Ovary (tissue), 10 donors: ENCODE data around the gene NIPBL. TPM values are rescaled to one million over a fixed set of nuclear protein-coding genes. Genes with fewer than 3 reads are reported as not detected.

Experiments
- DNase-seq, 5 donors: peaks; one replicate each; pipeline ENCODE4 v3.0.0-alpha.2; 2019 to 2020
- H3K27ac ChIP-seq, 2 donors: fragments of 200-600 bp; one replicate each; pipeline versions ENCODE4 v1.5.1 to v1.8.0; 2019 to 2022
- H3K27me3 ChIP-seq: fragments of 200-600 bp; one replicate; pipeline ENCODE4 v1.8.0; 2022
- H3K36me3 ChIP-seq: fragments of 200-600 bp; sonication (generic); one replicate; pipeline ENCODE4 v1.5.1; 2019
- H3K4me1 ChIP-seq: one replicate; pipeline ENCODE4 v1.8.1; 2013; ENCODE audit warnings: mild to moderate bottlenecking, moderate library complexity; ENCODE audit not compliant: insufficient read depth
- H3K4me3 ChIP-seq: fragments of 200-600 bp; sonication (generic); one replicate; pipeline ENCODE4 v1.5.1; 2017
- H3K9me3 ChIP-seq, 2 donors: fragments of 200-600 bp in 1 of 2; sonication (generic) in 1 of 2; one replicate each; pipeline versions ENCODE4 v1.5.1 to v1.8.1; 2013 to 2019; ENCODE audit warnings: mild to moderate bottlenecking in 1 of 2, moderate library complexity in 1 of 2
- EP300 ChIP-seq: sonication (generic); formaldehyde crosslinking; IDR thresholded peaks from one replicate; pipeline ENCODE4 v1.6.1; 2017; ENCODE audit warnings: antibody characterized with exemption
- POLR2A ChIP-seq: fragments of 450-650 bp; IDR thresholded peaks from one replicate; pipeline ENCODE4 v1.6.1; 2017; ENCODE audit warnings: antibody characterized with exemption, mild to moderate bottlenecking, moderate library complexity
- WGBS, 3 donors: extraction: QIAGEN DNeasy Blood & Tissue Kit in 1 of 3; methylation state at CpG; one replicate each; pipeline versions ENCODE4 v1.1.5 to v1.1.7; 2013 to 2017; 5-methylcytosine and 5-hydroxymethylcytosine counted together
- intact Hi-C, 4 donors: fragments of 100-400 bp; cut with DNase I; formaldehyde crosslinking; loops; one replicate each; pipeline versions ENCODE4 v1.11.0 to v1.15.1; 2022 to 2023
- long read RNA-seq, 3 donors: library from polyadenylated mRNA in 2 of 3; unstranded in 2 of 3; transcript quantifications; one replicate each; pipeline ENCODE4 v2.0.0 and lab custom pipeline, GENCODE V29; 2021 to 2026
- polyA plus RNA-seq, 2 donors: library from polyadenylated mRNA; stranded (reverse); fragments of 200-250 nt in 1 of 2; fragments of 350-450 nt in 1 of 2; fragmentation: Illumina TruSeq in 1 of 2; extraction: RNeasy Lipid Tissue Mini Kit (QIAGEN cat#74804) in 1 of 2; gene quantifications; one replicate each; pipeline ENCODE4 v1.2.3, GENCODE V29; 2013 to 2014
- total RNA-seq, 7 donors: library from RNA; depleted of rRNA in 2 of 7; stranded (reverse); fragments of >200 nt in 2 of 7; fragmentation: NEBNext Ultra II Directional in 3 of 7; extraction: Animal tissue kit (Norgen Biotek cat#: 25700) in 3 of 7; gene quantifications; one replicate each; pipeline versions ENCODE4 v1.1.0 to v1.2.4, GENCODE V29; 2016 to 2023
- TF ChIP-seq, protein P1 (sequence below), 3 donors: fragments of 450-650 bp in 2 of 3; fragments of 200-600 bp in 1 of 3; IDR thresholded peaks; one replicate each; pipeline versions ENCODE4 v1.5.1 to v1.8.0; 2016 to 2022; ENCODE audit warnings: antibody characterized with exemption in 3 of 3, mild to moderate bottlenecking in 1 of 3
- donor health status: DM: no; HTN: no; CAD: no; lungs with moderate emphysema.
- donor health status: DM: no; HTN: no; CAD: no.
- donor health status: Bipolar disorder and iron deficiency.
- donor health status: DM: yes; HTN: yes; CAD: no.
- donor health status: DM: no; HTN: no; CAD: no.
- donor health status: DM: yes; HTN: yes; CAD: no.

NIPBL gene, protein sequence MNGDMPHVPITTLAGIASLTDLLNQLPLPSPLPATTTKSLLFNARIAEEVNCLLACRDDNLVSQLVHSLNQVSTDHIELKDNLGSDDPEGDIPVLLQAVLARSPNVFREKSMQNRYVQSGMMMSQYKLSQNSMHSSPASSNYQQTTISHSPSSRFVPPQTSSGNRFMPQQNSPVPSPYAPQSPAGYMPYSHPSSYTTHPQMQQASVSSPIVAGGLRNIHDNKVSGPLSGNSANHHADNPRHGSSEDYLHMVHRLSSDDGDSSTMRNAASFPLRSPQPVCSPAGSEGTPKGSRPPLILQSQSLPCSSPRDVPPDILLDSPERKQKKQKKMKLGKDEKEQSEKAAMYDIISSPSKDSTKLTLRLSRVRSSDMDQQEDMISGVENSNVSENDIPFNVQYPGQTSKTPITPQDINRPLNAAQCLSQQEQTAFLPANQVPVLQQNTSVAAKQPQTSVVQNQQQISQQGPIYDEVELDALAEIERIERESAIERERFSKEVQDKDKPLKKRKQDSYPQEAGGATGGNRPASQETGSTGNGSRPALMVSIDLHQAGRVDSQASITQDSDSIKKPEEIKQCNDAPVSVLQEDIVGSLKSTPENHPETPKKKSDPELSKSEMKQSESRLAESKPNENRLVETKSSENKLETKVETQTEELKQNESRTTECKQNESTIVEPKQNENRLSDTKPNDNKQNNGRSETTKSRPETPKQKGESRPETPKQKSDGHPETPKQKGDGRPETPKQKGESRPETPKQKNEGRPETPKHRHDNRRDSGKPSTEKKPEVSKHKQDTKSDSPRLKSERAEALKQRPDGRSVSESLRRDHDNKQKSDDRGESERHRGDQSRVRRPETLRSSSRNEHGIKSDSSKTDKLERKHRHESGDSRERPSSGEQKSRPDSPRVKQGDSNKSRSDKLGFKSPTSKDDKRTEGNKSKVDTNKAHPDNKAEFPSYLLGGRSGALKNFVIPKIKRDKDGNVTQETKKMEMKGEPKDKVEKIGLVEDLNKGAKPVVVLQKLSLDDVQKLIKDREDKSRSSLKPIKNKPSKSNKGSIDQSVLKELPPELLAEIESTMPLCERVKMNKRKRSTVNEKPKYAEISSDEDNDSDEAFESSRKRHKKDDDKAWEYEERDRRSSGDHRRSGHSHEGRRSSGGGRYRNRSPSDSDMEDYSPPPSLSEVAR (N-terminal part only)
- total RNA-seq (10 to 100 TPM; 40.9 to 73.1 (median 63.7) TPM), polyA plus RNA-seq (10 to 100 TPM; 20.8 to 22.8 TPM)
- long read RNA-seq, donor 1, partial matches to known transcripts: 92 of 103 reads
- long read RNA-seq, donor 1, other reads (novel, unspliced or antisense): 11 of 103 reads
- long read RNA-seq, donor 2, full-length matches to known transcripts: 2 of 22 reads
- long read RNA-seq, donor 2, partial matches to known transcripts: 20 of 22 reads
- long read RNA-seq, donor 2, other reads (novel, unspliced or antisense): 0 of 22 reads
- long read RNA-seq, donor 3, full-length matches to known transcripts: 2 of 16 reads
- long read RNA-seq, donor 3, partial matches to known transcripts: 8 of 16 reads
- long read RNA-seq, donor 3, other reads (novel, unspliced or antisense): 6 of 16 reads

DNA sequence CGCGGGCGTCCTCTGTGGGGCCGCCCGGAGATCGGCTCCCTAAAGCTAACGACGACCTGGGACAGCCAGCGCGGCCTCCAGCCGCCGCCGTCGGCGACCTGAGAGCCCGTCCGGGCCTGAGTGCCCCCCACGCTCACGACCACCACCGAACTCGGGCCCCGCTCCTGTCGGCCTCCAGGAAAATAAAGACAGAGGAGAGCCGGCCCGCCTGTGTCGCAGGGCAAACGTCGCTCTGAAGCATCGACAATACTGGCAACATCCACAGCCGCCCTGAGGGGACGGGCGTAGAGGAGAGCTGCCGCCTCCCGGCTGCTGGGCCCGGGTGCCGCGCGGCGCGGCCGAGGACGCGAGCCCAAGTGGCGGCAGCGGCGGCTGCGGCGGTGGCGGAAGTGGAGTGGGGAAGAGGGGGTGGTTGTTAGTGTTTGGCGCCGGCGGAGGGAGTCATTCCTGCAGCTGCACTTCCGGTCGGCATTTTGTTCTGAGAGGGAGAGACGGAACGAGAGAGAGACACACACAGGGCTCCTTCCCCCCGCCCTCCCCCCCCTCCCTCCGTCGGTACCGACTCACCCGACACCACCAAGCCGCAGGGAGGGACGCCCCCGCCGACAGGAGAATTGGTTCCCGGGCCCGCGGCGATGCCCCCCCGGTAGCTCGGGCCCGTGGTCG lies at the start of gene NIPBL:
Gene NIPBL (plus strand): TSS at position 471 of the 666 bp plus-strand sequence. CDS start 76,928 bp downstream, outside the sequence.
- Histone ChIP-seq H3K27me3 (no peaks in the 10 kb centered on the region), H3K4me3 (peak within 1 kb of the TSS; percentile 62), H3K27ac (peak within 1 kb of the TSS; percentile 92 to 98), H3K36me3 (no peaks in the 10 kb centered on the region), H3K9me3 (no peaks in the 10 kb centered on the region), H3K4me1 (peaks cover 4% of the 10 kb centered on the region)
- TF ChIP-seq EP300: no peak
- TF ChIP-seq, protein P1, sequence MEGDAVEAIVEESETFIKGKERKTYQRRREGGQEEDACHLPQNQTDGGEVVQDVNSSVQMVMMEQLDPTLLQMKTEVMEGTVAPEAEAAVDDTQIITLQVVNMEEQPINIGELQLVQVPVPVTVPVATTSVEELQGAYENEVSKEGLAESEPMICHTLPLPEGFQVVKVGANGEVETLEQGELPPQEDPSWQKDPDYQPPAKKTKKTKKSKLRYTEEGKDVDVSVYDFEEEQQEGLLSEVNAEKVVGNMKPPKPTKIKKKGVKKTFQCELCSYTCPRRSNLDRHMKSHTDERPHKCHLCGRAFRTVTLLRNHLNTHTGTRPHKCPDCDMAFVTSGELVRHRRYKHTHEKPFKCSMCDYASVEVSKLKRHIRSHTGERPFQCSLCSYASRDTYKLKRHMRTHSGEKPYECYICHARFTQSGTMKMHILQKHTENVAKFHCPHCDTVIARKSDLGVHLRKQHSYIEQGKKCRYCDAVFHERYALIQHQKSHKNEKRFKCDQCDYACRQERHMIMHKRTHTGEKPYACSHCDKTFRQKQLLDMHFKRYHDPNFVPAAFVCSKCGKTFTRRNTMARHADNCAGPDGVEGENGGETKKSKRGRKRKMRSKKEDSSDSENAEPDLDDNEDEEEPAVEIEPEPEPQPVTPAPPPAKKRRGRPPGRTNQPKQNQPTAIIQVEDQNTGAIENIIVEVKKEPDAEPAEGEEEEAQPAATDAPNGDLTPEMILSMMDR (IDR thresholded peaks at IDR 0.05): peak in 1 of 3 donors; percentile 23
- peak; percentile 82 for TF ChIP-seq POLR2A
- WGBS, 3 donors: 0 to 1% (median 0%) methylated on average over 72 to 73 of the region's 73 CpGs
- intact Hi-C loops: loop anchor here in 2 of 4 donors (10.0 kb wide), 2 partner anchors 68 to 132 kb away; no protein-coding TSS in a partner anchor
- DNase-seq: peak; percentile 88 to 91 (median 90)

DNA sequence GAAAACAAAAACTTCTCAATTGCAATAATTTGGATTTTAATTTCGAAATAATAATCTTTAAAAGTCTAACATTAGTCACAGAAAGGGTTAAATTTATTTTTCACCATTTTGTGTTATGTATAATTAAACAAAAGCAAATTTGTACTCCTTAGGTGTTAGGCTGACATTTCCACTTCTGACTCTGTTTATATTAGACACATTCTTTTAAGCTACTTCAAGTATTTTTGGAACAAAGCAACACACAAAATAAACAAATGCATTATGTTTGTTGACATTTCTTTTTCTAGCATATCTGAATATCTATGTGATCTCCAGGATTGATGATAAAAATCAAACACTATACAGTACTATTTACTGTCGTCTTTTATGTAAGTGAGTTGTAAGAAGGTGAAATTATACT lies 44.3 kb upstream of the NIPBL start:
- Histone ChIP-seq H3K27me3 (no peaks in the 10 kb centered on the region), H3K27ac (no peak overlapping the region), H3K9me3 (no peaks in the 10 kb centered on the region), H3K4me3 (no peak overlapping the region), H3K36me3 (no peaks in the 10 kb centered on the region), H3K4me1 (peaks cover 1% of the 10 kb centered on the region)
- 76 to 89% (median 89%) methylated on average over 2 of the region's 2 CpGs for WGBS, 3 donors
- intact Hi-C loops: no loop called here
- no peak for DNase-seq
- no peak for TF ChIP-seq EP300
- TF ChIP-seq, protein P1 (IDR thresholded peaks at IDR 0.05): no peak
- TF ChIP-seq POLR2A: no peak

DNA sequence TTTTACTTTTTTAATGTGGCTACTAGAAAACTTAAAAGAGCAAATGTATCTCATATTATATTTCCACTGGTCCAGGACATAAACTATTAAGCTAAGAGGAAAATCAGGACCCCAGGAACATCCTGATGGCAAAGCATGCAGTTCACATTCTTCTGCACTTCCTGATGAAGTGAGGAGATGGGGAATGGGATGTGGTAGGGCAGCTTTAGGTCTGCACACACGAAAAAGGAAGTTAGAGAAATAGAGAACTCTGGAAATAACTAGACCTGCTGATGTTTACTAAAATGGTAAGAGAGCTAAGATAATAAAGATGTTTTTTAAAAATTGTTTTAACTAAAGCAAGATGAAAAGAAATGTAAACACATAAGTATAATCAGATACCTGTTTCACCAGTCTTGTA lies 39.7 kb upstream of the NIPBL start:
- intact Hi-C loops: no loop called here
- H3K4me1 ChIP-seq: peaks cover 1% of the 10 kb centered on the region
- DNase-seq: no peak
- 15 to 37% (median 23%) methylated on average over 1 of the region's 1 CpG for WGBS, 3 donors
- no peaks in the 10 kb centered on the region for H3K27me3 ChIP-seq
- no peaks in the 10 kb centered on the region for H3K36me3 ChIP-seq
- H3K27ac ChIP-seq: no peak overlapping the region
- no peaks in the 10 kb centered on the region for H3K9me3 ChIP-seq
- TF ChIP-seq, protein P1 (IDR thresholded peaks at IDR 0.05): no peak
- TF ChIP-seq POLR2A (no peak), EP300 (no peak)
- H3K4me3 ChIP-seq: no peak overlapping the region
